Lower lobe of right lung (tissue), 2 donors: ENCODE measurements around the gene ANAPC10. TPM values are rescaled to one million over a fixed set of nuclear protein-coding genes. Genes with fewer than 3 reads are reported as not detected.

Source experiments
- ATAC-seq, 2 donors: fragments of 200-7000 bp; cut with Tn5 transposase; one replicate each; pipeline ENCODE4 v1.9.1; 2020 to 2022; ENCODE audit warnings: mild to moderate bottlenecking in 2 of 2, moderate library complexity in 2 of 2
- DNase-seq: peaks from one replicate; pipeline ENCODE4 v3.0.0-alpha.2; 2020
- H3K27ac ChIP-seq: fragments of 200-600 bp; one replicate; pipeline ENCODE4 v1.8.0; 2022
- H3K27me3 ChIP-seq: fragments of 200-600 bp; one replicate; pipeline ENCODE4 v1.8.0; 2022; ENCODE audit warnings: low read depth
- H3K36me3 ChIP-seq: fragments of 200-600 bp; one replicate; pipeline ENCODE4 v1.8.0; 2022; ENCODE audit warnings: mild to moderate bottlenecking
- H3K4me1 ChIP-seq: fragments of 200-600 bp; one replicate; pipeline ENCODE4 v1.8.0; 2022
- H3K4me3 ChIP-seq: fragments of 200-600 bp; one replicate; pipeline ENCODE4 v1.8.0; 2022; ENCODE audit warnings: mild to moderate bottlenecking
- H3K9me3 ChIP-seq: fragments of 200-600 bp; one replicate; pipeline ENCODE4 v1.8.0; 2022
- intact Hi-C: fragments of 100-400 bp; cut with DNase I; formaldehyde crosslinking; loops from one replicate; pipeline ENCODE4 v1.11.0; 2022
- total RNA-seq: library from RNA; stranded (reverse); fragmentation: NEBNext Ultra II Directional; extraction: Animal tissue kit (Norgen Biotek cat#: 25700); gene quantifications from one replicate; pipeline ENCODE4 v1.2.1, GENCODE V29; 2021
- TF ChIP-seq, protein P1 (sequence below): fragments of 200-600 bp; IDR thresholded peaks from one replicate; pipeline ENCODE4 v1.8.0; 2022; ENCODE audit warnings: antibody characterized with exemption, mild to moderate bottlenecking
- donor health status: DM: no; HTN: yes; CAD: no; lungs with severe emphysema.

ANAPC10 gene
- total RNA-seq, 1 donor from 2014 or later: 20.5 TPM

DNA sequence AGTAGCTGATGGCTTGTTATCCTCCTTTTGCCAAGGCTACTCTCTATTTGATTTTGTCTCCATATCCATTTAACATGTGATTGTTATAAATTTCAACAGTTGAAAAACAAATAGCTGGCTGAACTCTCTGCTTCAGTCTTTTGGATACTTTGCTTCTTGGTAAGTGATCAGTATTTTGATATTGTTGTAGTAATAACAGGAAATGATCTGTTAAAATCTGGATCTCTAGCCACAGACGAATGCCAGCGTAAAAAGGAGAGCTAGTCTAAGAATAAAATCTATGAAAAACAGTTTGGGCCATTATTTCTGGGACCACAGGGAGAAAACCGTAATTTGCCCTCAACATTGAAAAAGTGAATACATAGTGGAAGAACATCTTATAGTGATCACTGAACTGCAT, 113.8 kb downstream of the ANAPC10 start:
- ATAC-seq (no peak), DNase-seq (no peak)
- Histone ChIP-seq H3K4me1 (no peaks in the 10 kb centered on the region), H3K9me3 (peaks cover 13% of the 10 kb centered on the region), H3K27ac (no peak overlapping the region), H3K4me3 (no peak overlapping the region), H3K27me3 (no peaks in the 10 kb centered on the region), H3K36me3 (no peaks in the 10 kb centered on the region)
- intact Hi-C loops: no loop called here
- TF ChIP-seq, protein P1, sequence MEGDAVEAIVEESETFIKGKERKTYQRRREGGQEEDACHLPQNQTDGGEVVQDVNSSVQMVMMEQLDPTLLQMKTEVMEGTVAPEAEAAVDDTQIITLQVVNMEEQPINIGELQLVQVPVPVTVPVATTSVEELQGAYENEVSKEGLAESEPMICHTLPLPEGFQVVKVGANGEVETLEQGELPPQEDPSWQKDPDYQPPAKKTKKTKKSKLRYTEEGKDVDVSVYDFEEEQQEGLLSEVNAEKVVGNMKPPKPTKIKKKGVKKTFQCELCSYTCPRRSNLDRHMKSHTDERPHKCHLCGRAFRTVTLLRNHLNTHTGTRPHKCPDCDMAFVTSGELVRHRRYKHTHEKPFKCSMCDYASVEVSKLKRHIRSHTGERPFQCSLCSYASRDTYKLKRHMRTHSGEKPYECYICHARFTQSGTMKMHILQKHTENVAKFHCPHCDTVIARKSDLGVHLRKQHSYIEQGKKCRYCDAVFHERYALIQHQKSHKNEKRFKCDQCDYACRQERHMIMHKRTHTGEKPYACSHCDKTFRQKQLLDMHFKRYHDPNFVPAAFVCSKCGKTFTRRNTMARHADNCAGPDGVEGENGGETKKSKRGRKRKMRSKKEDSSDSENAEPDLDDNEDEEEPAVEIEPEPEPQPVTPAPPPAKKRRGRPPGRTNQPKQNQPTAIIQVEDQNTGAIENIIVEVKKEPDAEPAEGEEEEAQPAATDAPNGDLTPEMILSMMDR: no peak

DNA sequence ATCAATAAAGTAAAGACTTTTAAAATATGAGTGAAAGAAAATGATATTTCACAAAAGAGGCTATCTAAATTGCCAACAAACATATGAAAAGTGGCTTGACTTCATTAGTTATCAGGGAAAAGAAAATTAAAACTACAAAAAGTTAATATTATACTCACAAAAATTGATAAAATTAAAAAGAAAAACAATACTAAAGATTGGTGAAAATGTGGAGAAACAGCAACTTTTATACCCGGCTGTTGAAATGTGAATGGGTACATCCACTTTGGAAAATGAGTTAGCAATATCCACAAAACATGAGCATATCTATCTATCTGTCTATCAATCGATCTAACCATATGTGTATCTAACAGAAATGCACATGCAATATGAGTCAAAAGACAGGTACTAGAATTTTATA, 122.3 kb downstream of the ANAPC10 start:
- H3K9me3 ChIP-seq: peaks cover 11% of the 10 kb centered on the region
- DNase-seq (no peak), ATAC-seq (no peak)
- no peak overlapping the region for H3K27ac ChIP-seq
- TF ChIP-seq, protein P1: no peak
- H3K36me3 ChIP-seq: no peaks in the 10 kb centered on the region
- H3K4me3 ChIP-seq: no peak overlapping the region
- no peaks in the 10 kb centered on the region for H3K27me3 ChIP-seq
- no peaks in the 10 kb centered on the region for H3K4me1 ChIP-seq
- intact Hi-C loops: no loop called here

DNA sequence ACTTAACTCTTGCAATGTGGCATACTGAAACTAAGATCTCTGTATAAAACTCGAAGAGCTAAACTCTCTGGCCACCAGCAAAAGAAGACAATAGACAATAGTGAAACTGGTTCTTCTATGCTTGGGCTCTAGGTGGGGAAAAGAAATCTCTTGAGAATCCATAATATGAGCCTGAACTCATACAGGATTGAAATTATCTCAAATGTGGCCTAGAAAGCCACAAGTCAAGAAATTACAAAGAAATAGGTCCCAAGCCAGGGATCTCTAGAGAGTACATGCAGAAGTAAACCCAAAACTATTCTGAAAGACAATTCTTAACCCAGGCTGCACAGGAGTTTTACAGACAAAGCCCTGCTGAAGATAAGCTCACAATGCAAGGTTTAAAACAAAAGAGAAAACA, 127.4 kb downstream of the ANAPC10 start:
- Histone ChIP-seq H3K36me3 (no peaks in the 10 kb centered on the region), H3K4me3 (no peak overlapping the region), H3K9me3 (peaks cover 3% of the 10 kb centered on the region), H3K27ac (no peak overlapping the region), H3K27me3 (no peaks in the 10 kb centered on the region), H3K4me1 (no peaks in the 10 kb centered on the region)
- no peak for DNase-seq
- ATAC-seq: no peak
- TF ChIP-seq, protein P1: no peak
- intact Hi-C loops: no loop called here

DNA sequence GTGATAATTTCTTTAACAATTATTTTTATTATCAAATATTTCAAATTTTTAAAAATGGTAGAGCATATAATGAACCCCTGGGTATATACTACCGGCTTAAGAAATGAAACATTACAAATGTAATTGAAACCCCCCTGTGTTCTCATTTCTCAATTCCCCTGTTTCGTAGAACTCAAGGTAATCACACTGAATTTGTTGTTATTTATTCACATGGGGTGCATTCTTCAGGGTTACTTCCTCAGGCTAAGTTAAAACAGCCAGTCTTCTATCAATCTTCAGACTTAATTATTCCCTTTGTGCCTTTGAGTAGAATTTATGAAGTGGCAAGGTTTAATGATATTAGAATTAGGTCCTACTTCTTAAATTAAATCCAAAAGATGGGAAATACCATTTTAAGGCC, 128.2 kb downstream of the ANAPC10 start:
- no peaks in the 10 kb centered on the region for H3K36me3 ChIP-seq

DNA sequence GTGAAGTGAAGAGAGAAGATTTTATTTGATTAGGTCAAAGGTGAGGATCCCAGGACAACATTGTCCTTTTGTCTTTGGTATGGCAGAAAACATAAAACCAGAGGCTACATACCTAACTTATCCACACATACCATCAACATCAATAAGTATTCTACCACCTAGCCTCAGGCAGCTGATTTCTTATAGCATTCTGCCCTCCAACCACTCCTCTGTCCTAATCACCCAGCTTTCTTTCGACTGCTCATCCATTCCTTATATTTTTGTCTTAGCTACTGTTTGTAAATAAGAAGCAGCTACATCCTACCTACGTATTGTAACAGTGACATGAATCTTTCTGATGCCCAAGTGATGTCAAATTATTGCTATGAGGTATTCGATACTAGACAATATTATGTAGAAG, 129.4 kb downstream of the ANAPC10 start:
- no peaks in the 10 kb centered on the region for H3K9me3 ChIP-seq
- H3K36me3 ChIP-seq: no peaks in the 10 kb centered on the region
- H3K27me3 ChIP-seq: no peaks in the 10 kb centered on the region
- no peaks in the 10 kb centered on the region for H3K4me1 ChIP-seq
- DNase-seq (no peak), ATAC-seq (no peak)
- intact Hi-C loops: no loop called here
- no peak overlapping the region for H3K27ac ChIP-seq
- TF ChIP-seq, protein P1: no peak
- H3K4me3 ChIP-seq: no peak overlapping the region

More for the DNA sequence above, 128.2 kb downstream of the ANAPC10 start:
- intact Hi-C loops: no loop called here
- Histone ChIP-seq H3K9me3 (no peaks in the 10 kb centered on the region), H3K4me1 (no peaks in the 10 kb centered on the region), H3K27ac (no peak overlapping the region), H3K27me3 (no peaks in the 10 kb centered on the region), H3K4me3 (no peak overlapping the region)
- ATAC-seq: no peak
- no peak for DNase-seq
- TF ChIP-seq, protein P1: no peak

DNA sequence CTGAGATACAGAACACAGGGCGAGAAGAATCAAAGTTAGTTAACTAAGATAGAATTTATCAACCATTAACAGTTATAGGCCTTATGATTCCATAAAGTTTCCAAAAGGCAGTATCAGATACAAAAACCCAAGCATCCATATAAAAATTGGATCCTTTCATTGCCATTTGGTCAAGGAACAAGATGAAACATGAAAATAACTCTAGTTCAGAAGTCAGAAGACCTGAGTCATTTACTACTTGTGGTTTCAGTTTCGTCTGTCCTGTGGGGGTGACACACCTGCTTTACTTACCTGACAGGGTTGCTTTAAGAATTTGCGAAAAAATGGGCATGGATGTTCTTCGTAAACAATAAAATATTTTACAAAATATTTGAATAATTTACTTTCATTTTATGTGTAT, 130.8 kb downstream of the ANAPC10 start:
- DNase-seq: no peak
- Histone ChIP-seq H3K36me3 (no peaks in the 10 kb centered on the region), H3K4me1 (no peaks in the 10 kb centered on the region), H3K4me3 (no peak overlapping the region), H3K9me3 (no peaks in the 10 kb centered on the region), H3K27me3 (no peaks in the 10 kb centered on the region), H3K27ac (no peak overlapping the region)
- no peak for ATAC-seq
- intact Hi-C loops: no loop called here
- TF ChIP-seq, protein P1: no peak
